GM18520 (cell line): ENCODE results near the gene PSME1.

Experiments used
- ATAC-seq: cut with Tn5 transposase; IDR thresholded peaks from one replicate; pipeline ENCODE4 v1.9.1; 2021; ENCODE audit not compliant: unreplicated experiment

PSME1 gene

DNA sequence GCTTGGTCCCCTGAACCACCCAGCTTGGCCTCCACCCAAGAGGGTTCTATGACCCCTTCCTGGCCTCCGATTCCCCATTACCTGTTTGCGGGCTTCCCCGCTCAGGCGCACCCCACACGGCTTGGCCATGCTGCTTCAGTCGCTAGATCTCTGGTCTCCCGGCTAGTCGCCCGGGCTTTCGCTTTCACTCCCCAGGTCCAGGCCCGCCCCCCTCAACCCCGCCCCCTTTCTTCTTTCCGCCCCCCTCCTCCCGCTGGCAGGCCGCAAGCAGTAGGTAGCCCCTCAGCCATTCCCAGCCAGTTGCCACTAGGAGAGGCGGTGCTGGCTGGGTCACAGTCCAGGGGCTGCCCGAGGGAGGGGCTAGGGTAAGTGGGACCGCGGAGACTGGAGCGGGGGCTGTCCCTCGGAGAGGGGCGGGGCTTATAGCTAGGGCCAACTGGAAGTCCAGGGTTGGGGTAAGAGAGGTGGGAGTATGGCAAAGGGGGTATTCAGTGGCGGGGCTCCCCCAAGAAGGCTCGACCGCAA, 10.5 kb downstream of the PSME1 start, which contains the start of gene PSME2:
PSME2 (minus strand) TSS at position 158 of the 525 bp plus-strand sequence; CDS start at position 129, 29 bp downstream.
- peak; percentile 41 for ATAC-seq

DNA sequence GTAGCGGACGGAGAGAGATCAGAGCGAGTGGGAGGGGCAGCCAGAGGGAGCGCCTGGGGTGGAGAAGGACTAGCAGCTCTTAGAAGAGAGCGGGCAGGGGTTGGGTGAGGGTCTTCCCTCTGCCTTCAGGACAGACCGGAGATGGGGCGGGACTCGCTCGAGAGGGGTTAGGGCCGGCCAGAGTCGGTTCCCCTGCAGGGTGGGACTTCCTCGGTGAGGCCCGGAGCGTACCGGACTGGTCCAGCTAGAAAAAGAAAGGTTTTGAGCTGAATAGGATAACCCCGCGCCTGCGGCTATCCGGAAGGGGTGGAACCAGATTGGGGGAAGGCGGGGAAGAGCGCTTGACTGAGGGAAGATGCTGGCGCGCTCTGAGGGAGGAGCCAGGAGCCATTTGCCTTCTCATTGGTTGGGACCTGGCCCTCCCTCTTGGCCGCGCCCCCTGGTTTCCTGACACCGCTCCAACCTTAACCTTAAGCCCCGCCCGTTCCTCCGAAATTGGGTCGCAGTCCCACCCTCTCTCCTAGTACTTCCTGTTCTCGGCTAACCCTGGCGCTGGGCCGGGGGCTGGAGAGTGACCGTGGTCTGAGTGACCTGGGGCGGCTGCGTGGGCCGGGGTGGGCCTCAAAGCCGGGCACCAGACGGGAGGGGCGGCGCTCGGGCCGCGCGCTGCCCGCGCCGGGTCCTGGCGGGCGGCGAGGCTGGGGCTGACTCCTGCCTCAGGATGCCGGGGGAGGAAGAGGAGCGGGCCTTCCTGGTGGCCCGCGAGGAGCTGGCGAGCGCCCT, 11.2 kb downstream of the PSME1 start, which contains the start of gene RNF31:
RNF31 (plus strand) TSS at position 521 of the 783 bp plus-strand sequence; CDS start at position 722, 201 bp downstream.
- peak; percentile 79 for ATAC-seq

DNA sequence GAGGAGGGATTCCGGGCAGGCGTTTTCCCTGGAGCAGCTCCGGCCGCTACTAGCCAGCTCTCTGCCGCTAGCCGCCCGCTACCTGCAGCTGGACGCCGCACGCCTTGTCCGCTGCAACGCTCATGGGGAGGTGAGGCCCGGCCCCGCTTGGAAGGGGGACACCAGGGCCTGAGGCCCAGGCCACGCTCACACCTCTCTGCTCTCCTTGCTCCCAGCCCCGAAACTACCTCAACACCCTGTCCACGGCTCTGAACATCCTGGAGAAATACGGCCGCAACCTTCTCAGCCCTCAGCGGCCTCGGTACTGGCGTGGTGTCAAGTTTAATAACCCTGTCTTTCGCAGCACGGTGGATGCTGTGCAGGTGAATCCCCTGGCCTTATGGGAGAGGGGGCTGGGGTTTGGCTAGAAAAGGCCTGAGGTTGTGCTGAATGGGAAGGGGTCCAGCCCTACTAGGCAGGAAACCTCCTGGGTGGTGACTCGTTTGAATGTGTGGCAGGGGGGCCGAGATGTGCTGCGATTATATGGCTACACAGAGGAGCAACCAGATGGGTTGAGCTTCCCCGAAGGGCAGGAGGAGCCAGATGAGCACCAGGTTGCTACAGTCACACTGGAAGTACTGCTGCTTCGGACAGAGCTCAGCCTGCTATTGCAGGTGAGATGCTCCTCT, 11.9 kb downstream of the PSME1 start:
- ATAC-seq: no peak

DNA sequence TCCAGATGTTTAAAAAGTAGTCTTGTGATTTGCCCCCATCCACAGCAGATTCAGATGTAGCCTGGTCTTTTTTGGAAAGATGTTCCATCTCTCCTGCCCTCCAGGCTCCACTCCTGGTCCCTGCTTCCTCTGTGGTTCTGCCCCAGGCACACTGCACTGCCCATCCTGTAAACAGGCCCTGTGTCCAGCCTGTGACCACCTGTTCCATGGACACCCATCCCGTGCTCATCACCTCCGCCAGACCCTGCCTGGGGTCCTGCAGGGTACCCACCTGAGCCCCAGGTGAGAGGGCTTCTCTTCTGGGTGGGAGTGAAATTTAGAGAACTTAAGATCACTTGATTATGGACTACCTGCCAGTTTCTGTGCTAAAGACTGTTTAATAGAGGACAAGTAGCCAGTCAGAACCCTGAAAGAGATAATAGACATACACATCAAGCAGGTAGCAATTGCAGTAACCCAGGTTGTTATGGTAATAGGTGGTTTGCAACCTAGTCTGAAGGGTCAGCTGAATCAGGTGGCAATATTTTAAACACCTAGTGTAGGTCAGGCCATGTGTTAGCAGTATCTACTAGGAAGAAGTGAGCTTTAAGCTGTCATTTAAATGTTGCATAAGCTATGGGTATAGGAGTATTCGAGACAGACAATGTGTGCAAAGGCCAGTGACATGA, 13.4 kb downstream of the PSME1 start:
- ATAC-seq: no peak

DNA sequence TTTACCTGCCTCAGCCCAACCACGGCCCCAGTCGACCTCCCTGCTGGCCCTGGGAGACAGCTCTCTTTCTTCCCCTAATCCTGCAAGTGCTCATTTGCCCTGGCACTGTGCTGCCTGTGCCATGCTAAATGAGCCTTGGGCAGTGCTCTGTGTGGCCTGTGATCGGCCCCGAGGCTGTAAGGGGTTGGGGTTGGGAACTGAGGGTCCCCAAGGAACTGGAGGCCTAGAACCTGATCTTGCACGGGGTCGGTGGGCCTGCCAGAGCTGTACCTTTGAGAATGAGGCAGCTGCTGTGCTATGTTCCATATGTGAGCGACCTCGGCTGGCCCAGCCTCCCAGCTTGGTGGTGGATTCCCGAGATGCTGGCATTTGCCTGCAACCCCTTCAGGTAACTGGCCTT, 14.1 kb downstream of the PSME1 start:
- no peak for ATAC-seq

DNA sequence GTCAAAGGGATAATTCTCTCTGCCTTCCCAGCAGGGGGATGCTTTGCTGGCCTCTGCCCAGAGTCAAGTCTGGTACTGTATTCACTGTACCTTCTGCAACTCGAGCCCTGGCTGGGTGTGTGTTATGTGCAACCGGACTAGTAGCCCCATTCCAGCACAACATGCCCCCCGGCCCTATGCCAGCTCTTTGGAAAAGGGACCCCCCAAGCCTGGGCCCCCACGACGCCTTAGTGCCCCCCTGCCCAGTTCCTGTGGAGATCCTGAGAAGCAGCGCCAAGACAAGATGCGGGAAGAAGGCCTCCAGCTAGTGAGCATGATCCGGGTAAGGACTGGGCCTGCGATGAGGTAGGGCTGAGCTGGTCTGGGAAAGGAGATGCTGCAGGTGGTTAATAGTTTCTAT, 14.6 kb downstream of the PSME1 start:
- ATAC-seq: no peak

DNA sequence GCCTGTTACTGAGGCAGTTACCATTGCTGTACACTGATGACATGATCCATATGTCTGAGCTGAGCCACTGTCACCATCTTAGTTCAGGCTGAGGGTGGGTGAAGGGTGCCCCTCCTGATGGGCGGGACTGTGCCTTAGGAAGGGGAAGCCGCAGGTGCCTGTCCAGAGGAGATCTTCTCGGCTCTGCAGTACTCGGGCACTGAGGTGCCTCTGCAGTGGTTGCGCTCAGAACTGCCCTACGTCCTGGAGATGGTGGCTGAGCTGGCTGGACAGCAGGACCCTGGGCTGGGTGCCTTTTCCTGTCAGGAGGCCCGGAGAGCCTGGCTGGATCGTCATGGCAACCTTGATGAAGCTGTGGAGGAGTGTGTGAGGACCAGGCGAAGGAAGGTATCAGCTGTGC, 15.0 kb downstream of the PSME1 start:
- ATAC-seq: no peak

DNA sequence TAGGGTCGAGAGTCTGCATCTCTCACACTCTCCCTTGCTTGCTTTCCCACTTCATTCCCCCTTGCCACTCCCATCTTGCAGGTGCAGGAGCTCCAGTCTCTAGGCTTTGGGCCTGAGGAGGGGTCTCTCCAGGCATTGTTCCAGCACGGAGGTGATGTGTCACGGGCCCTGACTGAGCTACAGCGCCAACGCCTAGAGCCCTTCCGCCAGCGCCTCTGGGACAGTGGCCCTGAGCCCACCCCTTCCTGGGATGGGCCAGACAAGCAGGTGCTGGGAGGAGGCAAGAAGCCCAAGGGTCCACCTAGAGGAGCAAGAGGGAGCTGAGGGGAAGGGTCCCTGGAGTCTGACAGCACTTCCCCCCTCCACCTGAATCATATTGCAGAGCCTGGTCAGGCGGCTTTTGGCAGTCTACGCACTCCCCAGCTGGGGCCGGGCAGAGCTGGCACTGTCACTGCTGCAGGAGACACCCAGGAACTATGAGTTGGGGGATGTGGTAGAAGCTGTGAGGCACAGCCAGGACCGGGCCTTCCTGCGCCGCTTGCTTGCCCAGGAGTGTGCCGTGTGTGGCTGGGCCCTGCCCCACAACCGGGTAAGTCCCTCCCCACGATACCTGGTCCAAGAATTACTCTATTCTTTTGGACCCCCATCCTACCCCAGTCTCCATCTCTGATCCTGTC, 15.5 kb downstream of the PSME1 start:
- no peak for ATAC-seq

DNA sequence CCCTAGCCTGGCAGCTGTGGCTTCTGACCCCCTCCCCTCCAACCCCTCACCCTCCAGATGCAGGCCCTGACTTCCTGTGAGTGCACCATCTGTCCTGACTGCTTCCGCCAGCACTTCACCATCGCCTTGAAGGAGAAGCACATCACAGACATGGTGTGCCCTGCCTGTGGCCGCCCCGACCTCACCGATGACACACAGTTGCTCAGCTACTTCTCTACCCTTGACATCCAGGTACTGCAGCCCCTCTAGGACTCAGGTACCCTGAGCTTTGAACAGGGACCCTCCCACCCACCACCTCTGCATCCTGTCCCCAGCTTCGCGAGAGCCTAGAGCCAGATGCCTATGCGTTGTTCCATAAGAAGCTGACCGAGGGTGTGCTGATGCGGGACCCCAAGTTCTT, 19.1 kb downstream of the PSME1 start:
- ATAC-seq: no peak

DNA sequence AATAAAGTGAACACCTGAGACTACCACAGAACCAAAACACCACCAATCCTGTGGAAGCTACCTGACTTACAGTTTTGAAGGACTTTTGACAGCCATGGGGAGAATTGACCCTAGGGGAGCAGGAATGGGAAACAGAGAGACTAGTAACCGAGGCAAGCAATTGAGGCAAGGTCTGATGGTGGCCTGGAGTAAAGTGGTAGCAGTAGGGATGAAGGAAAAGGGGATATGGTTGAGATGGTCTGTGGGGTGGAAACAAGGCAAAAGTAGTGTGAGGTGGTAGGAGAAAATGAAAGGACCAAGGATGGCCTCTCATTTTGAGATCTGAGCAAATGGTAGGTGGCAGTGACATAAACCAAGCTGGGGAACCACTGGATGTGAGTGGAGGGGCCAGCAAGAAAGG, 20.8 kb downstream of the PSME1 start:
- no peak for ATAC-seq

DNA sequence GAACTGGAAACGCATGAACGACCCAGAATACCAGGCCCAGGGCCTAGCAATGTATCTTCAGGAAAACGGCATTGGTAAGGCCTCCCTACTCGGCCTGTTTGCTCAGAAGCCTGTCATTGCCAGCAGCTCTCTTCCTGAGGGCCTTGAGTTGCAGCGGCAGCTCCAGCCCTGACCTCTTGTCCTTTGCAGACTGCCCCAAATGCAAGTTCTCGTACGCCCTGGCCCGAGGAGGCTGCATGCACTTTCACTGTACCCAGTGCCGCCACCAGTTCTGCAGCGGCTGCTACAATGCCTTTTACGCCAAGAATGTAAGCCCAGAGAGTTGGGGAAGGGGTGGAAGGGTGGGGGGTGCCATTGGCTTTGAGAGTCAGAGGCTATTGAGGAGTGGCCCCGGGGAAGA, 21.3 kb downstream of the PSME1 start:
- ATAC-seq: no peak

DNA sequence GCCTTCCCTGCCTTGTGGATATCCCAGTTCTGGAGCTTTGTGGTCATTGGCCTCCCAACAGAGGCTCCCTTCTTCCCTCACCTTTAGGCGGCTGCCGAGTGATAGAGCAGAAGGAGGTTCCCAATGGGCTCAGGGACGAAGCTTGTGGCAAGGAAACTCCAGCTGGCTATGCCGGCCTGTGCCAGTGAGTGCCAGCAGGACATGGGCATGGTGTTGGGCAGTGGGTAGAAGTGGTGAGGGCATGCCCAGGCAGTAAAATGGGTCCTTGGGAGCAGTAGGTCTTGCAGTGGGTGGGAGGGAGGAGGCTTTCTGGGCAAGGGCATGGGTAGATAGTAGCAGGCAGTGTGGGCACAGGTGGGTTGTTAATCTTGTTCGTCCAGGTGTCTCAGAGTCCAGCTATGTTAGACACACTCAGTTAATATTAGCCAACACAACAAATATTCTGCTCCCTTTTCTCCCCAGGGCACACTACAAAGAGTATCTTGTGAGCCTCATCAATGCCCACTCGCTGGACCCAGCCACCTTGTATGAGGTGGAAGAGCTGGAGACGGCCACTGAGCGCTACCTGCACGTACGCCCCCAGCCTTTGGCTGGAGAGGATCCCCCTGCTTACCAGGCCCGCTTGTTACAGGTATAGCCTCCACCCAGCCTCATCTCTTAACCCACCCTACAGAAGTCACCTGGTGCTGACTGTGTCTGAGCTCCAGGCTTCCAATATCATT, 23.9 kb downstream of the PSME1 start:
- ATAC-seq: no peak

DNA sequence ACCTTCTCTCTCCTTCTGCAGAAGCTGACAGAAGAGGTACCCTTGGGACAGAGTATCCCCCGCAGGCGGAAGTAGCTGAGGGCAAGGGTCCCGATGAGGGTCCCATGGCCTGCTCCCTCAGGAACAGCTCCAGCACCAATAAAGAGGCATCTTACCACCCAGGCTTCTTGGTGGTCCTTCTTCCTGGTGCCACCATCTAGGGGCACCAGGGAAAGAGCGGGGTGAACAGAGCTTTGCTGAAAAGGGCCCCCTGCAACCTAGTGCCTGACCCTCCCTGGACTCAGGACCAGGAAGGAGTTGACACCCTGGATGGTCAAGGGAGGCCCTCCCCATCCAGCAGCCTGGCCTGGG, 24.5 kb downstream of the PSME1 start:
- ATAC-seq: peak; percentile 2

DNA sequence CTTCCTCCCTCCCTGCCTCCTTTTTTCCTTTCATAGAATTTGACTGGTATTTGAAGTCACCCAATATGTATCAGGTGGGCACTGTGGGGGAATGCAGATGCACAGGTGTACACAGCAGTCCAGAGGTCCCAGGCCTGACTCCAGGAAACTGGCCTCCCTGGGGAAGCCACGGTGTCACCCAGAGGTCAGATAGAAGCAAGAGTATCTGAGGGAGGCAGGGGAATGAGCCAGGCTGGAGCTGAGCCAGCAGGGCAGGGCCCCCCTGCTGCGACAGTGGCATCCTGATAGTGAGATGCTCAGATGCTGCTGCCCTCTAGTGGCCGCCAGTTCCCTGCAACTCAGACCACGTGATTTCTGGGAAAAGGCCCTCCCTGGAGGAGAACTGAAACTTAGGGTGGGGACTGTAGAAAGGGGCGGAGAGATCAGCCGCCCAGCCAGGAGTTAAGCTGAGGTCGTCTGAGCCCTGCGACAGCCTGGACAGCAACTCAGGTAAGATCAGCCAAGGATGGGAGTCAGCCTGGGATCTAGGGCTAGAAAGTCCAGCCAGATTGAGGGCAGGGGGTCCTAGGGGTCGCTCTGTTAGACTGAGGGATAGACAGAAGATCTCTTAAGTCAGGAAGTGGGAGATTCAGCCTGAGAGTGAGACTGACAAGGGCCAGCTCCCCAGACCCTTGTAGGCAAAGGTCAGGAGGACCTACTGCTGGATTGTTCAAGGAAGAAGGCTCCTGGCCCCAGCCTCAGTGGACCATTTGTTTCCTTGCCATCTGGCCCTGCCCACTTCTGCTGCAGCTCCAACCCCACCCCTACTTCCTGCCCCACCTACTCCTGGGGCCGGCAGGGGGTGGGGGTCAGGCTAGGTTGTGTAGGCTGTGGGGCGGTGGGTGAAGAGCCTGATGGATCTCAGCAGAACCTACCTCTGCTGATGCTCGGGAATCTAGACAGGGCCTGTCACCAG, 25.1 kb downstream of the PSME1 start, which contains the start of gene IRF9:
IRF9 (plus strand) TSS at position 416 of the 955 bp plus-strand sequence. CDS start 880 bp downstream, outside the sequence.
- peak; percentile 61 for ATAC-seq

DNA sequence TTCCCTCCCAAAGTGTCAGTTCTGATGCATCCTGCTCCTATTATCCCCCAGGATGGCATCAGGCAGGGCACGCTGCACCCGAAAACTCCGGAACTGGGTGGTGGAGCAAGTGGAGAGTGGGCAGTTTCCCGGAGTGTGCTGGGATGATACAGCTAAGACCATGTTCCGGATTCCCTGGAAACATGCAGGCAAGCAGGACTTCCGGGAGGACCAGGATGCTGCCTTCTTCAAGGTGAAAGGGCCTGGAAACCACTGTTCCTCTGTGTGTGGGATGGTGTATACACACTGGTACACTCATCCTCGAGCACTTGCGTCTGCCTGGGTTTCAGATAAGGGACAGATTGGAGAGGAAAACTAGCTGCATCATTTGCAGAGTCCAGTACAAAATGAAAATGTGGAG, 26.1 kb downstream of the PSME1 start:
- no peak for ATAC-seq

DNA sequence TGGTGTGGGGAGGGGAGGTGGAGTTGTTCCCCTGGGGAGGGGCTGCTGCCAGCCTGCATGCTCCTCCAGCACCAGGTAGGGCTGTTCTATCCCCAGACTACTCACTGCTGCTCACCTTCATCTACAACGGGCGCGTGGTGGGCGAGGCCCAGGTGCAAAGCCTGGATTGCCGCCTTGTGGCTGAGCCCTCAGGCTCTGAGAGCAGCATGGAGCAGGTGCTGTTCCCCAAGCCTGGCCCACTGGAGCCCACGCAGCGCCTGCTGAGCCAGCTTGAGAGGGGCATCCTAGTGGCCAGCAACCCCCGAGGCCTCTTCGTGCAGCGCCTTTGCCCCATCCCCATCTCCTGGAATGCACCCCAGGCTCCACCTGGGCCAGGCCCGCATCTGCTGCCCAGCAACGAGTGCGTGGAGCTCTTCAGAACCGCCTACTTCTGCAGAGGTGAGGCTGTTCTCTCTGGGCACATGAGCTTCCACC, 28.6 kb downstream of the PSME1 start:
- ATAC-seq: no peak

DNA sequence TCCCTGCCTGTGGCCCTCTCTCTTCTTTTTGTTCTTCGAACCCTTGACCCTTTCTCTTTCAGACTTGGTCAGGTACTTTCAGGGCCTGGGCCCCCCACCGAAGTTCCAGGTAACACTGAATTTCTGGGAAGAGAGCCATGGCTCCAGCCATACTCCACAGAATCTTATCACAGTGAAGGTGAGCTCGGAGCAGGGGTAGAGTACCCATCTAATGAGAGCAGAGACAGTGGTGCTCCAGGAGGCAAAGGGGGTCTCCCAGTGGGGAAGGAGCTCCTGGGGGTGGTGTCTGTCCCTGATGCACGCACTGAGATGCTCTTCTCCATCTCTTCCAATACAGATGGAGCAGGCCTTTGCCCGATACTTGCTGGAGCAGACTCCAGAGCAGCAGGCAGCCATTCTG, 29.8 kb downstream of the PSME1 start:
- no peak for ATAC-seq

DNA sequence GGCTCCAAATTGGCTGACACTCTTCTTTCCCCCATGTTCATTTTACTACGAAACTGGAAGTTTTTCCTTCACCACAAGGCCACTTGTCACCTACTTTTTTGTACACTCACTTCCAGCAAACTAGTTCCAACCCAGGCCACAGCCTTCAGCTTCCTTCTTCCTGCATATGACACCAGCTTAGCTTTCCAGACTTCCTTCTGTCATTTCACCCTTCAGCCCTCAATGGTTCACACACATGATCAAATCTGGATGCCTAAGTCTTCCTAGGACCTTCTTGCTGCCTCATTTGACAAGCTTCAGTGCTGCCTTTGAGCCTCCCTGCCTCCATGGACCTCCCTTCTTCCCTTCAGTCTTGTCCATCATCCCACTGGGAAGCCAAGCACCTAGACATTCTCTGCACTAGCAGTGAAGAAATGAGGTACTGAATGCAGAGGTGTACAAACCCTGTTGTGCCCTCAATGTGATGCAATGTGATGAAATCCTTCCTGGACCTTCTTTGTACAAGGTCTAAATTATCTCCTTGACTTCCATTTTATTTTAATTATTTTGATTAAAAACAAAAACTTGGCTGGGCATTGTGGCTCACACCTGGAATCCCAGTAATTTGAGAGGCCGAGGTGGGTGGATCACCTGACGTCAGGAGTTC, 31.6 kb downstream of the PSME1 start:
- ATAC-seq: no peak
